Endothelial cell of umbilical vein (primary cell): Measurements from ENCODE around the gene USP30. TPM values are rescaled to one million over a fixed set of nuclear protein-coding genes. Genes with fewer than 3 reads are reported as not detected.

Experiments
- BruUV-seq: library from RNA; stranded (reverse); fragments of 400-500 nt; replicated peaks from 2 replicates; lab custom pipeline; 2021; lab: Mats Ljungman, UMichigan
- CTCF ChIA-PET: fragments of 300-600, 350-600 bp; sonication (Branson Sonifier 250); formaldehyde crosslinking; loops from one replicate; lab custom pipeline; 2021; ENCODE audit warnings: antibody characterized with exemption, inconsistent platforms; lab: Charles Lee
- POLR2A ChIA-PET: fragments of 300-600, 350-600 bp; sonication (Branson Sonifier 250); formaldehyde crosslinking; loops from one replicate; lab custom pipeline; 2021; ENCODE audit warnings: antibody characterized with exemption, inconsistent platforms; lab: Charles Lee
- DNase-seq: peaks from one replicate; pipeline ENCODE4 v3.0.0-alpha.2; 2011; ENCODE audit warnings: low read depth, low spot score
- FAIRE-seq: peaks from 2 replicates; lab custom pipeline; 2011; peaks lifted over from hg19 to GRCh38; lab: Jason Lieb, UNC
- H2AFZ ChIP-seq: 2 replicates; pipeline ENCODE4 v1.6.0; 2012; ENCODE audit warnings: low read depth, low read length, control low read depth, inconsistent platforms
- H3K27ac ChIP-seq: 2 replicates; pipeline ENCODE4 v1.5.1; 2011; ENCODE audit warnings: low read depth, mild to moderate bottlenecking, control low read depth, low read length, moderate library complexity; ENCODE audit not compliant: insufficient read depth
- H3K27me3 ChIP-seq, 2 experiments: 2 replicates each; pipeline versions ENCODE4 v1.6.0 to v1.6.1; 2011; ENCODE audit warnings: low read length in 2 of 2, mixed read lengths in 1 of 2; ENCODE audit not compliant: control insufficient read depth in 2 of 2, insufficient read depth in 2 of 2
- H3K36me3 ChIP-seq, 2 experiments: 2 replicates in 1 of 2; 3 replicates in 1 of 2; pipeline ENCODE4 v1.5.1; 2011; ENCODE audit warnings: low read length in 2 of 2, mild to moderate bottlenecking in 1 of 2, moderate library complexity in 1 of 2; ENCODE audit not compliant: control insufficient read depth in 2 of 2, insufficient read depth in 2 of 2; ENCODE audit errors: extremely low read depth in 1 of 2
- H3K4me1 ChIP-seq: 3 replicates; pipeline ENCODE4 v1.5.1; 2011; ENCODE audit warnings: mild to moderate bottlenecking, low read length; ENCODE audit not compliant: control insufficient read depth, insufficient read depth; ENCODE audit errors: extremely low read depth
- H3K4me2 ChIP-seq: 2 replicates; pipeline ENCODE4 v1.6.1; 2011; ENCODE audit warnings: low read length, control low read depth, mixed read lengths; ENCODE audit not compliant: insufficient read depth
- H3K4me3 ChIP-seq, 3 experiments: fragments of 200-600 bp in 1 of 3; sonication (generic), shearing (Covaris generic) in 1 of 3; replicated peaks in 1 of 3; 2 replicates each; pipeline ENCODE4 v1.5.1; 2011 to 2016; ENCODE audit warnings: control low read depth in 3 of 3, low read length in 3 of 3, mild to moderate bottlenecking in 2 of 3, inconsistent platforms in 1 of 3, low read depth in 1 of 3, moderate library complexity in 1 of 3; ENCODE audit not compliant: insufficient read depth in 1 of 3
- H3K79me2 ChIP-seq: 2 replicates; pipeline ENCODE4 v1.6.0; 2012; ENCODE audit warnings: low read length, inconsistent platforms; ENCODE audit not compliant: control insufficient read depth, insufficient read depth
- H3K9ac ChIP-seq: replicated peaks from 2 replicates; pipeline ENCODE3; 2011; ENCODE audit warnings: low read length, control low read depth; ENCODE audit not compliant: insufficient read depth; ENCODE audit errors: extremely low read depth
- H3K9me1 ChIP-seq: replicated peaks from 3 replicates; pipeline ENCODE4 v1.6.0; 2011; ENCODE audit warnings: mild to moderate bottlenecking, low read length; ENCODE audit not compliant: control insufficient read depth, insufficient read depth; ENCODE audit errors: extremely low read depth
- H3K9me3 ChIP-seq: replicated peaks from 2 replicates; pipeline ENCODE4 v1.5.1; 2012; ENCODE audit warnings: low read length, inconsistent platforms; ENCODE audit not compliant: control insufficient read depth, insufficient read depth
- H4K20me1 ChIP-seq: replicated peaks from 2 replicates; pipeline ENCODE3; 2011; ENCODE audit warnings: mild to moderate bottlenecking, low read length; ENCODE audit not compliant: control insufficient read depth, insufficient read depth; ENCODE audit errors: extremely low read depth
- EZH2 ChIP-seq: IDR thresholded peaks from 2 replicates; pipeline ENCODE4 v1.6.1; 2012; ENCODE audit warnings: borderline replicate concordance, low read depth, mild to moderate bottlenecking, moderate library complexity, low read length, inconsistent platforms; ENCODE audit not compliant: severe bottlenecking
- FOS ChIP-seq: IDR thresholded peaks from 2 replicates; pipeline ENCODE4 v1.6.1; 2011; ENCODE audit warnings: mild to moderate bottlenecking, low read length, moderate library complexity, borderline replicate concordance; ENCODE audit not compliant: insufficient read depth
- GATA2 ChIP-seq: IDR thresholded peaks from 2 replicates; pipeline ENCODE4 v1.7.0; 2011; ENCODE audit warnings: low read depth, mild to moderate bottlenecking, moderate library complexity, mixed read lengths, low read length; ENCODE audit not compliant: insufficient read length, insufficient read depth
- JUN ChIP-seq: IDR thresholded peaks from 2 replicates; pipeline ENCODE4 v1.6.1; 2011; ENCODE audit warnings: borderline replicate concordance, low read depth; ENCODE audit not compliant: insufficient read length, insufficient read depth
- MYC ChIP-seq: IDR thresholded peaks from one replicate; pipeline ENCODE4 v1.6.1; 2011; ENCODE audit warnings: mild to moderate bottlenecking, low read depth, low read length
- POLR2A ChIP-seq: IDR thresholded peaks from 2 replicates; pipeline ENCODE4 v1.6.1; 2012; ENCODE audit warnings: low read depth, mild to moderate bottlenecking, control low read depth, low read length
- POLR2AphosphoS5 ChIP-seq: IDR thresholded peaks from 2 replicates; pipeline ENCODE4 v1.6.1; 2012; ENCODE audit warnings: low read depth, mild to moderate bottlenecking, control low read depth, low read length, moderate library complexity; ENCODE audit not compliant: insufficient read depth
- dilution Hi-C: fragments of 300-500 bp; cut with MboI; formaldehyde crosslinking; loops from one replicate; pipeline ENCODE4 v1.15.0; 2019; ENCODE audit warnings: low sequenced_read_pairs; ENCODE audit not compliant: extremely low pct_ligation_motif_present
- intact Hi-C: fragments of 100-400 bp; cut with micrococcal nuclease; formaldehyde crosslinking; loops from one replicate; pipeline ENCODE4 v1.10.0; 2022
- polyA plus RNA-seq, 4 experiments: library from polyadenylated mRNA; depleted of rRNA in 3 of 4; stranded (reverse) in 3 of 4; unstranded in 1 of 4; fragments of >200 nt; gene quantifications; 2 replicates each; pipeline versions ENCODE4 v1.2.1 to v1.2.3, GENCODE V29; 2011 to 2012; ENCODE audit warnings: missing spikeins in 1 of 4
- total RNA-seq: library from RNA; stranded (reverse); gene quantifications from 2 replicates; pipeline ENCODE4 v1.2.3, GENCODE V29; 2021
- TF ChIP-seq, protein P1 (sequence below), 2 donors: IDR thresholded peaks; 1 replicate in 1 of 2; 2 replicates in 1 of 2; pipeline ENCODE4 v1.5.1; 2011; ENCODE audit warnings: low read length in 2 of 2, mild to moderate bottlenecking in 2 of 2, moderate library complexity in 2 of 2, control low read depth in 1 of 2, inconsistent platforms in 1 of 2, low read depth in 1 of 2; ENCODE audit not compliant: insufficient read depth in 1 of 2; ENCODE audit errors: extremely low read depth in 1 of 2
- TF ChIP-seq, protein P2 (sequence below): IDR thresholded peaks from 2 replicates; pipeline ENCODE4 v1.6.1; 2011; ENCODE audit not compliant: insufficient read depth, insufficient read length

Gene USP30
- total and polyA plus RNA-seq, 2 donors (not counting 3 experiments of a cell fraction or from before 2014, with no cell fraction given): 14.2 to 24.3 TPM

DNA sequence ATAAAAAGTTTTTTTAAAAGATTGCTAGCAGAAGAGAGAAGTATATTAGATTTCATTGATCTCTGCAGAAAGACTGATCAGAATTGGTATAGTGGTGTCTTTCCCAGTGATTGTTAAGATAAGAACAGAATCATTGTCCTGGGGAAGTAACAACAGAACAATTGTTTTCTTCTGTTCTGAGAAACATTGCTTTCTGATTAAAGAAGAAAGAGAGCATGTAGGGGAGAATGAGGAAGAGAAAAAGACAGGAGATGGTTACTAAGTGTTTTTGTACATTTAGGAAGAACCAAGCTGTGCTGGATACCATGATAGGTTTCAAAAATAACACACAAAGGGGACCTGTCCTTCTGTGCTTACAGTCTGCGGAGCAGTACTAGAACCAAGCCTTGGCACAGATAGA lies 5.0 kb downstream of the USP30 start:
- Histone ChIP-seq H3K9ac (no peak overlapping the region), H3K4me2 (no peak overlapping the region), H3K27me3 (no peaks in the 10 kb centered on the region), H2AFZ (no peak overlapping the region), H3K27ac (no peak overlapping the region), H4K20me1 (no peaks in the 10 kb centered on the region), H3K4me1 (peaks cover 6% of the 10 kb centered on the region), H3K9me3 (no peaks in the 10 kb centered on the region), H3K4me3 (no peak overlapping the region), H3K36me3 (peaks cover 0 to 4% of the 10 kb centered on the region in 2 experiments), H3K79me2 (no peaks in the 10 kb centered on the region), H3K9me1 (no peaks in the 10 kb centered on the region)
- FAIRE-seq: no peak
- BruUV-seq: no TSS peak
- DNase-seq: no peak
- intact Hi-C loops (no loop called here), dilution Hi-C loops (no loop called here)
- POLR2A ChIA-PET: no interaction called here
- CTCF ChIA-PET: no interaction called here
- TF ChIP-seq EZH2 (no peak), POLR2A (no peak), FOS (no peak), GATA2 (no peak), JUN (no peak), POLR2AphosphoS5 (no peak), MYC (no peak)
- TF ChIP-seq, protein P1, sequence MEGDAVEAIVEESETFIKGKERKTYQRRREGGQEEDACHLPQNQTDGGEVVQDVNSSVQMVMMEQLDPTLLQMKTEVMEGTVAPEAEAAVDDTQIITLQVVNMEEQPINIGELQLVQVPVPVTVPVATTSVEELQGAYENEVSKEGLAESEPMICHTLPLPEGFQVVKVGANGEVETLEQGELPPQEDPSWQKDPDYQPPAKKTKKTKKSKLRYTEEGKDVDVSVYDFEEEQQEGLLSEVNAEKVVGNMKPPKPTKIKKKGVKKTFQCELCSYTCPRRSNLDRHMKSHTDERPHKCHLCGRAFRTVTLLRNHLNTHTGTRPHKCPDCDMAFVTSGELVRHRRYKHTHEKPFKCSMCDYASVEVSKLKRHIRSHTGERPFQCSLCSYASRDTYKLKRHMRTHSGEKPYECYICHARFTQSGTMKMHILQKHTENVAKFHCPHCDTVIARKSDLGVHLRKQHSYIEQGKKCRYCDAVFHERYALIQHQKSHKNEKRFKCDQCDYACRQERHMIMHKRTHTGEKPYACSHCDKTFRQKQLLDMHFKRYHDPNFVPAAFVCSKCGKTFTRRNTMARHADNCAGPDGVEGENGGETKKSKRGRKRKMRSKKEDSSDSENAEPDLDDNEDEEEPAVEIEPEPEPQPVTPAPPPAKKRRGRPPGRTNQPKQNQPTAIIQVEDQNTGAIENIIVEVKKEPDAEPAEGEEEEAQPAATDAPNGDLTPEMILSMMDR (IDR thresholded peaks at IDR 0.05; ENCODE audit: extremely low read depth in 1 of 2, insufficient read depth in 1 of 2, low read depth in 1 of 2, low read length in 2 of 2): no peak
- TF ChIP-seq, protein P2, sequence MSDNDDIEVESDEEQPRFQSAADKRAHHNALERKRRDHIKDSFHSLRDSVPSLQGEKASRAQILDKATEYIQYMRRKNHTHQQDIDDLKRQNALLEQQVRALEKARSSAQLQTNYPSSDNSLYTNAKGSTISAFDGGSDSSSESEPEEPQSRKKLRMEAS: no peak
